HCT116 (cell line): Measurements from ENCODE around the gene ZNF697. TPM values are rescaled to one million over a fixed set of nuclear protein-coding genes. Genes with fewer than 3 reads are reported as not detected.

Source experiments
- ATAC-seq: fragments of 200-7000 bp; cut with Tn5 transposase; 2 replicates; pipeline ENCODE4 v1.9.1; 2020; ENCODE audit warnings: mild to moderate bottlenecking, moderate library complexity
- BruUV-seq: library from RNA; stranded (reverse); fragments of 400-500 nt; replicated peaks from 2 replicates; lab custom pipeline; 2021; lab: Mats Ljungman, UMichigan
- CTCF ChIA-PET: fragments of 300-600 bp; sonication (Branson Sonifier 250); formaldehyde crosslinking; loops from one replicate; lab custom pipeline; 2021; ENCODE audit warnings: antibody characterized with exemption; lab: Charles Lee
- POLR2A ChIA-PET: fragments of 300-600, 350-600 bp; sonication (Branson Sonifier 250); formaldehyde crosslinking; loops from one replicate; lab custom pipeline; 2021; ENCODE audit warnings: antibody characterized with exemption; lab: Charles Lee
- RAD21 ChIA-PET, 2 experiments: fragments of 300-600 bp; sonication (Branson Sonifier 250); formaldehyde crosslinking; loops; one replicate each; lab custom pipeline; 2023; ENCODE audit warnings: low total read pairs in 2 of 2; ENCODE audit not compliant: uncharacterized antibody in 2 of 2, unreplicated experiment in 2 of 2, low non-redundant PET in 1 of 2; lab: Charles Lee
- DNase-seq: peaks from one replicate; pipeline ENCODE4 v3.0.0-alpha.2; 2010; ENCODE audit warnings: low read depth, low spot score
- H2AFZ ChIP-seq: fragments of 200-600 bp; shearing (Covaris generic), sonication (generic); 2 replicates; pipeline ENCODE4 v1.6.1; 2017; ENCODE audit warnings: low read depth, mixed run types, mixed read lengths, antibody characterized with exemption, low read length; ENCODE audit not compliant: poor library complexity, severe bottlenecking
- H3K27ac ChIP-seq: 2 replicates; pipeline ENCODE4 v1.5.1; 2012; ENCODE audit warnings: low read depth, low read length
- H3K27me3 ChIP-seq: fragments of 200-600 bp; sonication (generic); 2 replicates; pipeline ENCODE4 v1.6.1; 2016; ENCODE audit warnings: mixed run types, low read length, mixed read lengths; ENCODE audit not compliant: insufficient read depth
- H3K36me3 ChIP-seq, 2 experiments: fragments of 200-500 bp in 1 of 2; fragments of 200-600 bp in 1 of 2; sonication (Bioruptor generic) in 1 of 2; sonication (generic) in 1 of 2; 2 replicates each; pipeline versions ENCODE4 v1.5.1 to v1.6.1; 2014 to 2016; ENCODE audit warnings: low read length in 2 of 2, inconsistent platforms in 1 of 2, mixed read lengths in 1 of 2, mixed run types in 1 of 2; ENCODE audit not compliant: insufficient read depth in 2 of 2, control insufficient read depth in 1 of 2
- H3K4me1 ChIP-seq, 2 experiments: fragments of 200-600 bp in 1 of 2; sonication (generic) in 1 of 2; 2 replicates each; pipeline versions ENCODE4 v1.5.1 to v1.6.1; 2012 to 2017; ENCODE audit warnings: low read length in 2 of 2, inconsistent platforms in 1 of 2, mild to moderate bottlenecking in 1 of 2, mixed read lengths in 1 of 2, mixed run types in 1 of 2, moderate library complexity in 1 of 2; ENCODE audit not compliant: insufficient read depth in 2 of 2, control insufficient read depth in 1 of 2
- H3K4me2 ChIP-seq: fragments of 200-600 bp; sonication (generic); 2 replicates; pipeline ENCODE4 v1.6.1; 2017; ENCODE audit warnings: mixed run types, low read length, mixed read lengths
- H3K4me3 ChIP-seq, 2 experiments: fragments of 200-600 bp in 1 of 2; sonication (generic) in 1 of 2; replicated peaks in 1 of 2; 2 replicates each; pipeline ENCODE4 v1.5.1; 2011 to 2016; ENCODE audit warnings: low read length in 2 of 2, control low read depth in 1 of 2, low read depth in 1 of 2, mild to moderate bottlenecking in 1 of 2, mixed read lengths in 1 of 2, mixed run types in 1 of 2
- H3K79me2 ChIP-seq: fragments of 200-600 bp; sonication (generic); 2 replicates; pipeline ENCODE4 v1.6.1; 2017; ENCODE audit warnings: mild to moderate bottlenecking, mixed run types, low read length, moderate library complexity, mixed read lengths; ENCODE audit not compliant: insufficient read depth
- H3K9ac ChIP-seq: fragments of 200-600 bp; sonication (generic); 2 replicates; pipeline ENCODE4 v1.6.1; 2016; ENCODE audit warnings: low read length, mixed read lengths
- H3K9me2 ChIP-seq: fragments of 200-600 bp; sonication (generic), shearing (Covaris generic); 2 replicates; pipeline ENCODE4 v1.6.1; 2017; ENCODE audit warnings: mixed run types, mild to moderate bottlenecking, moderate library complexity; ENCODE audit not compliant: insufficient read depth
- H3K9me3 ChIP-seq, 2 experiments: fragments of 200-500 bp in 1 of 2; fragments of 200-600 bp in 1 of 2; sonication (Bioruptor generic) in 1 of 2; sonication (generic) in 1 of 2; 2 replicates each; pipeline ENCODE4 v1.6.1; 2014 to 2017; ENCODE audit warnings: low read length in 2 of 2, mixed read lengths in 2 of 2, inconsistent platforms in 1 of 2, low read depth in 1 of 2, mild to moderate bottlenecking in 1 of 2, mixed run types in 1 of 2, moderate library complexity in 1 of 2; ENCODE audit not compliant: control insufficient read depth in 1 of 2, insufficient read depth in 1 of 2
- H4K20me1 ChIP-seq: fragments of 200-600 bp; sonication (generic), shearing (Covaris generic); 2 replicates; pipeline ENCODE4 v1.6.1; 2017; ENCODE audit warnings: mixed run types, mild to moderate bottlenecking, moderate library complexity; ENCODE audit not compliant: insufficient read depth
- CBX3 ChIP-seq: IDR thresholded peaks from 2 replicates; pipeline ENCODE4 v1.6.1; 2012; ENCODE audit warnings: low read depth
- CEBPB ChIP-seq: IDR thresholded peaks from 2 replicates; pipeline ENCODE4 v1.6.1; 2012; ENCODE audit warnings: low read depth
- CTCF ChIP-seq, 3 experiments: fragments of 200-600 bp in 1 of 3; sonication (generic) in 1 of 3; IDR thresholded peaks in 2 of 3; conservative IDR thresholded peaks in 1 of 3; 2 replicates each; pipeline ENCODE4 v1.5.1; 2012 to 2017; ENCODE audit warnings: low read depth in 2 of 3, low read length in 2 of 3, antibody characterized with exemption in 1 of 3, borderline replicate concordance in 1 of 3, control low read depth in 1 of 3, mild to moderate bottlenecking in 1 of 3, mixed read lengths in 1 of 3, mixed run types in 1 of 3, moderate library complexity in 1 of 3; ENCODE audit not compliant: insufficient read depth in 1 of 3
- FOSL1 ChIP-seq: IDR thresholded peaks from 2 replicates; pipeline ENCODE4 v1.6.1; 2012; ENCODE audit warnings: low read depth
- ZBTB33 ChIP-seq: IDR thresholded peaks from 2 replicates; pipeline ENCODE4 v1.6.1; 2011; ENCODE audit warnings: mild to moderate bottlenecking, low read length, moderate library complexity; ENCODE audit not compliant: insufficient replicate concordance; ENCODE audit errors: extremely low read depth
- ZNF274 ChIP-seq: fragments of 200-500 bp; sonication (Bioruptor generic); IDR thresholded peaks from 2 replicates; pipeline ENCODE4 v1.6.1; 2014; ENCODE audit warnings: mild to moderate bottlenecking, low read depth, low read length, inconsistent platforms
- intact Hi-C: fragments of 100-400 bp; cut with micrococcal nuclease; formaldehyde crosslinking; loops from 2 replicates; pipeline ENCODE4 v1.10.0; 2022
- total RNA-seq: library from RNA; stranded (reverse); gene quantifications from one replicate; pipeline ENCODE4 v1.2.1, GENCODE V29; 2021; ENCODE audit not compliant: unreplicated experiment

Gene ZNF697
- total RNA-seq, 1 experiment from 2014 or later = 5.9 TPM

- no peak overlapping the region for H2AFZ ChIP-seq
- H3K4me3 ChIP-seq = no peak overlapping the region
- H3K9me2 ChIP-seq = no peaks in the 10 kb centered on the region
- DNase-seq (no peak), ATAC-seq (no peak)
- no peaks in the 10 kb centered on the region for H3K36me3 ChIP-seq
- no peak overlapping the region for H3K27ac ChIP-seq
- RAD21 ChIA-PET = no interaction called here
- POLR2A ChIA-PET = no interaction called here
- no peaks in the 10 kb centered on the region for H3K9me3 ChIP-seq
- intact Hi-C loops = no loop called here
- H3K4me1 ChIP-seq = peaks cover 3 to 5% of the 10 kb centered on the region in 2 experiments; a peak in 3 of 4 replicates
- no peaks in the 10 kb centered on the region for H3K79me2 ChIP-seq
- H3K27me3 ChIP-seq = peaks cover 58% of the 10 kb centered on the region
- TF ChIP-seq CEBPB (no peak), ZBTB33 (no peak), FOSL1 (no peak), CBX3 (no peak), ZNF274 (no peak), CTCF (IDR thresholded peaks at IDR 0.05 in 2 of 3, conservative IDR thresholded peaks at IDR 0.05 in 1 of 3; ENCODE audit: borderline replicate concordance in 1 of 3, insufficient read depth in 1 of 3, low read depth in 2 of 3, low read length in 2 of 3) (no peak)
- no peak overlapping the region for H3K9ac ChIP-seq
- H3K4me2 ChIP-seq = no peak overlapping the region
- BruUV-seq = no TSS peak
- H4K20me1 ChIP-seq = no peaks in the 10 kb centered on the region
- CTCF ChIA-PET = interaction anchor here (1.3 to 2.7 kb wide), 2 partner anchors 22 to 39 kb away, joined by 3 to 11 read pairs; no protein-coding TSS in a partner anchor
These were observed 5.2 kb upstream of the ZNF697 start for GRCh38 chr1:119653135-119653838.
